GM10248 (cell line): ENCODE measurements around the gene STARD3.

Experiments used
- CTCF ChIA-PET: fragments of 300-600 bp; sonication (Branson Sonifier 250); formaldehyde crosslinking; extraction: SDS; loops from one replicate; lab custom pipeline; 2021; ENCODE audit warnings: antibody characterized with exemption; lab: Yijun Ruan, JAX
- POLR2A ChIA-PET: fragments of 350-650 bp; sonication (Branson Sonifier 250); formaldehyde crosslinking; extraction: SDS; loops from one replicate; lab custom pipeline; 2020; ENCODE audit warnings: antibody characterized with exemption; lab: Yijun Ruan, JAX
- DNase-seq: peaks from one replicate; pipeline ENCODE4 v3.0.0; 2012; ENCODE audit errors: extremely low spot score
- TF ChIP-seq, protein P1 (sequence below): IDR thresholded peaks from 2 replicates; pipeline ENCODE4 v1.5.1; 2012; ENCODE audit warnings: mild to moderate bottlenecking, low read depth; ENCODE audit errors: extremely low read depth, missing control alignments, control extremely low read depth

The STARD3 gene

DNA sequence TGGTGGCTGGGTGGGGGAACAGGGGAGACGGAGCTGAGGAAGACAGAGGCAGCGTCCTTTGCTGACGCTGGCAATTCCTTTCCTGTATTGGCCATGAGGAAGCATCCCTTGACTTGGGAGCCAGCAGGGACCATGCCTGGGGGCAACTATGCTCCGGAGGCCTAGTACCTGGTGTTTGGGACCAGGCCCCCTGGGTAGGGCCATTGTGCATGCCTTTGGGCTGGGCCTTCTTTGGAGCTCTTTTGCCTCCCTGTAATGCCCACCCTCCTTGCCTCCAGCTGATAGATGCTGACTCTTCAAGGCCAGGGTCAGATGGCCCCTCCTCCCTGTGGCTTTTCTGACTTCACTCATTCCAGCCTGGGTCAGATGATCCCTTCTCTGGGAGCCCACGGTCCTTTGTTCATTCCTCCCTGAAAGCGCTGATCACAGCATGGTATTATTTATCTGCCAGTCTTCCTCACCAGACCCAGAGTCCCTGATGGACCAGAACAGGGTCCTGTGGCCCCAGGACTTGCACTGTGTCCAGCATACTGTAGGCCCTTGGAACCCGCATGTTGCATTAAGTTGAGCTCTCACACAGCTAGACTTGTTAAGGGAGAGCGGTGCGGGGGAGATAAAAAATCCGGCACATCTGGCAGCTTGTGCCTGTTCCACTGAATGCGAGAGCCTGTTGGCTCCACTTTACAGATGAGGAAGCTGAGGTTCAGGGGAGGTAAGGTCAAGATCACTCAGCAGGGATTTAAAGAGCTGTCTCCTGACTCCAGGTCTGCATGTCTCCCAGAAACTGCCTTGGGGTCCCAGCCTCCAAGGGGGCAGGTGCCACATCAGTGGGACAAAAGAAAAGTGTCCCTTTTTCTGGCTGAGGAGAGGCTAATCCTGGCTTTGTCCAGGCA lies 2.9 kb downstream of the STARD3 start:
- POLR2A ChIA-PET, result no interaction called here
- no peak for DNase-seq
- CTCF ChIA-PET, result interaction anchor here (0.8 to 9.7 kb wide), 6 partner anchors 9 to 90 kb away, joined by 3 to 112 read pairs (median 6); no protein-coding TSS in a partner anchor
- TF ChIP-seq, protein P1, sequence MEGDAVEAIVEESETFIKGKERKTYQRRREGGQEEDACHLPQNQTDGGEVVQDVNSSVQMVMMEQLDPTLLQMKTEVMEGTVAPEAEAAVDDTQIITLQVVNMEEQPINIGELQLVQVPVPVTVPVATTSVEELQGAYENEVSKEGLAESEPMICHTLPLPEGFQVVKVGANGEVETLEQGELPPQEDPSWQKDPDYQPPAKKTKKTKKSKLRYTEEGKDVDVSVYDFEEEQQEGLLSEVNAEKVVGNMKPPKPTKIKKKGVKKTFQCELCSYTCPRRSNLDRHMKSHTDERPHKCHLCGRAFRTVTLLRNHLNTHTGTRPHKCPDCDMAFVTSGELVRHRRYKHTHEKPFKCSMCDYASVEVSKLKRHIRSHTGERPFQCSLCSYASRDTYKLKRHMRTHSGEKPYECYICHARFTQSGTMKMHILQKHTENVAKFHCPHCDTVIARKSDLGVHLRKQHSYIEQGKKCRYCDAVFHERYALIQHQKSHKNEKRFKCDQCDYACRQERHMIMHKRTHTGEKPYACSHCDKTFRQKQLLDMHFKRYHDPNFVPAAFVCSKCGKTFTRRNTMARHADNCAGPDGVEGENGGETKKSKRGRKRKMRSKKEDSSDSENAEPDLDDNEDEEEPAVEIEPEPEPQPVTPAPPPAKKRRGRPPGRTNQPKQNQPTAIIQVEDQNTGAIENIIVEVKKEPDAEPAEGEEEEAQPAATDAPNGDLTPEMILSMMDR, result no peak

DNA sequence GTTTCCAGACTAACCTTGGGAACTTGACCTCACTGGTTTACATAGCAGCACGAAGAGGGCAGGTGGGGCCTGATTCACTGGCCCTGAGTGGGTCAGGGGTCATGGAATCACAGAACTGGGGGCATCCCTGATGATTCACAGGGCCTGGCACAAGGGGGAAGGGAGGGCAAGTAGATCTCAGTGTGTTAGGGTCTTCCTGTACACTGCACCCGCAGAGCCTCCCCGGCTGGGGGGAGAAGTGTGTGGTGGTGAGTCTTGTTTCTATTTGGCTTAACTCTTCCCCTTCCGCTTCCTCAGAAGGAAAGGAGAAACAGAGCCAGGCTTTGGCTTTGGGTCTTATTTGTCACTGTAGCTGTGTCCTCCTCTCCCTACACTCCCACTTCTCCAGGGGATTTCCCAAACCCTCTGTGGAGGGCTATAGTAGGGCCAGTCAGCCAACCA lies 3.7 kb downstream of the STARD3 start:
- ChIA-PET CTCF (interaction anchor here (1.7 to 9.7 kb wide), 3 partner anchors 12 to 19 kb away, joined by 4 to 112 read pairs (median 59); no protein-coding TSS in a partner anchor), POLR2A (no interaction called here)
- TF ChIP-seq, protein P1, result no peak
- DNase-seq, result no peak

DNA sequence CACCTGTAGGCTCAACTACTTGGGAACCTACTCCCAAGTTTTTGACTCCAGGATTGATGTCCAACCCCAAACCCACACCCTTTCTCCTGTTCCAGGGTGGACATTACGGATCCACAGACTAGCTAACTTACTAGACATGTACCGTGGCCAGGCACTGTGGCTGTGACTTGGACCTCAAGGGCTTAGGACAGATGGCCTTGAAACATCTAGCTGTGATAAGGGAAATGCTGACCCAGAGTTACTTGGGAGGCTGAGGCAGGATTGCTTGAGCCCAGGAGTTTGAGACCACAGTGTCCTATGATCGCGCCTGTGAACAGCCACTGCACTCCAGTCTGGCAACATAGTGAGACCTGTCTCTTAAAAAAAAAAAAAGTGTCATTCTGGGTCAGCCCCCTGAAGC lies 4.2 kb downstream of the STARD3 start:
- CTCF ChIA-PET, result interaction anchor here (0.8 to 9.7 kb wide), 4 partner anchors 12 to 31 kb away, joined by 3 to 112 read pairs (median 32); no protein-coding TSS in a partner anchor

DNA sequence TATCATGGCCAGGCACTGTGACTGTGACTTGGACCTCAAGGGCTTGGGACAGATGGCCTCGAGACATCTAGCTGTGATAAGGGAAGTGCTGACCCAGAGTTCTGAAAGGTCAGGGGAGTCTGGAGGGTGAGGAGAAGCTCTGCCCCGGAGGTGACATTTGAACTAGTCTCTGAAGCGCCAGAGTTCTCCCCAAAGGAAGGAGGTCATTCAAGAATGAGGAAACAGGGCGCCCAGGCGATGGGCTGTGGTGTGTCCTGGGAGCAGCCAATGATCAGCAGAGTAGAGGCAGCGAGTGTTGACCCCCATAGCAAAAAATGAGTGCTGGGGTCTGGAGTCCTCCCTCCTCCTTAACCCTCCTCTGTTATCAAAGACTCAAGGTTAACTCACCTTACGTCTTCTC lies 4.9 kb downstream of the STARD3 start:
- CTCF ChIA-PET, result interaction anchor here (0.8 to 9.7 kb wide), 4 partner anchors 11 to 30 kb away, joined by 3 to 112 read pairs (median 32); no protein-coding TSS in a partner anchor
- POLR2A ChIA-PET, result no interaction called here
- TF ChIP-seq, protein P1, result no peak
- no peak for DNase-seq

More for the DNA sequence above, 4.2 kb downstream of the STARD3 start:
- no peak for DNase-seq
- POLR2A ChIA-PET, result no interaction called here
- TF ChIP-seq, protein P1, result no peak

DNA sequence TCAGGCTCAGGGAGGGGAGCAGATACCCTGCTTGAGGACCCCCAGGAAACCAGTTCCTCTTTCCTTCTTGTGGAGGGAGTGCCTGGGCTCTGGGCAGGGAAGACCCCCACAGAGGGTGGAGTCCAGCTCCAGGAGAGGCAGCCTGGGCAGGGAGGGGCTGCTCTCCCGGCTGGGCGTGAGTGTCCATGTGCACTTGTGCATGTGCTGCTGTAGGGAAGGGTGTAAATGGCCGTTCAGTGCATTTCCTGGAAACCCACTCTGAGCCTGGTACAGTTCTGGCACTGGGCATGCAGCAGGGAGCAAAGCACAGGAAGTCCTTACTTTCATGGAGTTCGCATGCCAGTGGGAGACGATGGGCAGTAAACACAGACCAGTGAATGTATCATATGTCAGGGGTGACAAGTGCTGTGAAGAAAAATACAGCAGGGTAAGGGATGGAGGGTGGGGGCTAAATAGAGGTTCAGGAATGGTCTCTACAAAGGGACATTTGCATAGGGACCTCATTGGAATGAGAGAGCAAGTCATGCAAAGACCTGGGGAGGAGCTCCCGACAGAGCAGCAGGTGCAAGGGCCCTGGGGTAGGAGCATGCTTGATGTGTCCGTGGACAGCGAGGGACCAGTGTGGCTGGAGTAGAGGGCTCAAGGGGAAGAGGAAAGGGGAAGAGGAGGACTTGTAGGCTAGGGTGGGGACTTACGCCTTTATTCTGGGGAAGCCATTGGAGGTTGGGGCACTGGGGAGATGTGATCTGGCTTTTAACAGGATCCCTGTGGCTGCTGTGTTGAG lies 5.5 kb downstream of the STARD3 start:
- TF ChIP-seq, protein P1, result no peak
- DNase-seq, result no peak
- ChIA-PET POLR2A (no interaction called here), CTCF (interaction anchor here (1.3 to 9.7 kb wide), 4 partner anchors 8 to 21 kb away, joined by 5 to 112 read pairs (median 36); no protein-coding TSS in a partner anchor)

DNA sequence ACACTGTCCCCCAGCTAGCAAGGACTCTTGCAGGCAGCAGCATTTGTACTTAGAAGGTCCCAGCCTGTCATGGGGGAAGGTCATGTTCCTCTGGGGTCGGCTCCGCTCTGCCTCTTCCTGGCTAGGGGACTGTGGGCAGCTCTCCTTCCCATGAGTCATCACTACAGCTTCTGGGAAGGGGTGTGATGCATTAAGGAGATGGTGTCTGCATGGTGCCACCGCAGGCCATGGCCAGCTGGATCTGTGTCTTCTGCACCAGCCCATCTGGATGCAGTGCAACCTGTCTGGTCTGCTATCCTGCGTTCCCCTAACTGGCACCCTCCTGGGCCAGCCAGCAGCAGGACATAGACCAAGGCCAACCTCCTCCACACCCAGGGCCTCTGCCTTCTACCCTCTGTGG lies 6.3 kb downstream of the STARD3 start:
- CTCF ChIA-PET, result interaction anchor here (1.3 to 9.7 kb wide), 4 partner anchors 9 to 22 kb away, joined by 5 to 112 read pairs (median 36); no protein-coding TSS in a partner anchor
- TF ChIP-seq, protein P1, result no peak
- no peak for DNase-seq
- POLR2A ChIA-PET, result no interaction called here
